SU-DHL-6 (cell line): Measurements from ENCODE around the gene PHACTR3.

Source experiments
- CTCF ChIP-seq: fragments of 200-600 bp; sonication (generic); IDR thresholded peaks from one replicate; pipeline ENCODE4 v1.5.1; 2017; ENCODE audit warnings: antibody characterized with exemption, mild to moderate bottlenecking, low read length, moderate library complexity; ENCODE audit not compliant: insufficient read depth, poor library complexity, severe bottlenecking
- EZH2phosphoT487 ChIP-seq: fragments of 200-600 bp; sonication (generic), shearing (Covaris generic); conservative IDR thresholded peaks from 2 replicates; pipeline ENCODE4 v1.6.1; 2018; ENCODE audit warnings: mild to moderate bottlenecking, antibody characterized with exemption, low read length, moderate library complexity, mixed read lengths

GRCh38 chr20:59857966-59858365, 253.6 kb downstream of the PHACTR3 start:
- TF ChIP-seq CTCF (no peak), EZH2phosphoT487 (no peak)
